ENCODE results near the gene PHOSPHO2. TPM values are rescaled to one million over a fixed set of nuclear protein-coding genes. Genes with fewer than 3 reads are reported as not detected.

PHOSPHO2 gene
- total RNA-seq, 1 experiment from 2014 or later: 5.9 TPM

DNA sequence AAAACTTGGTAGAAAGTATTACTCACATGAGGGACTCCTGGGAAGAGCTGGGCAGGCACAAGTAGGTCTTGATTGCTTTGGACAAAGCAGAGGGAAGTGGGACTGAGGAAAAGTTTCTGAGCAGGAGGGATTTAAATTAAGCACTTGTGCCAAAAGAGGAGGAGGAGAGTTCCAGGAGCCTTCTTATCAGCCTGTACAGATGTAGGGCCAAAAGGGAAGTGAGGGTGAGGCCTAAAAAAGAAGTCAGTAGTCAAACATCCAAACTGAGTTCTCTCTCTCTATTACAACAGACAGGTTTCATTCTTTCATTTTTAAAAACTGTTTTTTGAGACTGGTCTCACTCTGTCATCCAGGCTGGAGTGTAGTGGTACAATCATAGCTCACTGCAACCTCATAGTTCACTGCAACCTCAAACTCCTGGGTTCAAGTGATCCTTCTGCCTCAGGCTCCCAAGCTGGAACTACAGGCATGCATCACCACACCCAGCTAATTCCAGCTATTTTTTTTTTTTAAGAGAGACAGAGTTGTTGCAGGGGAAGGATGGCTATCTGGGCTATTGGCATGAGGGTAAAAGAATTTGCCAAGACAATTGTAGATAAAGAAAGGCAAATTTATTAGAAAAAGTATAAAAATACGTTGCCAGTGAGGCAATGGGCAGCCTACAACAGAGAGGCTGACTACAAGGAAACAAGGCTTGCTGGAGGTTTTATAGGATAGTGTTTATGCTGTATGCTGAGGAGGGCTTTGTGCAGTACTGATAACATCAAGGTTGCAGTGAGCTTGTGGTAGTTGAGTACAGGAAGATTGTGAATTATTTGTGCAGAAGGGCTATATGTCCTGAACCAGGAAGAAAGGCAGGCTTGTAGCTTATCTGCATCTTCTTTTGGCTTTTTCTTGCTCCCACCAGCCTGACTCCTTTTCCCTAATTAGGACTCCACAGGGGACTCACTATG, 29.0 kb upstream of the PHOSPHO2 start:
- no TSS peak for BruUV-seq (replicated peaks)
- CTCF ChIA-PET: no interaction called here
- ATAC-seq: no peak

DNA sequence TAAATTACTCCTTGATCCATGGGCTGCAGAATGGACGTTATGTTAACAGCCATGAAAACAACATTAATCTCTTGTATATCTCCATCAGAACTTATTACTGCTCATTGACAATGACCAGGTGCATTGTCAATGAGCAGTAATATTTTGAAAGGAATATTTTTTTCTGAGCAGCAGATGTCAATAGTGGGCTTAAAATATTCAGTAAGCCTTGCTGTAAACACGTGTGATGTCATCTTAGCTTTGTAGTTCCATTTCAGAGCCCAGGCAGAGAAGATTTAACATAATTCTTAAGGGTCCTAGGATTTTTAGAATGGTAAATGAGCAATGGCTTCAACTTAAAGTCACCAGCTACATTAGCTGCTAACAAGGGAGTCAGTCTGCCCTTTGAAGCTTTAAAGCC, 26.7 kb upstream of the PHOSPHO2 start:
- no peaks in the 10 kb centered on the region for H3K9me3 ChIP-seq (ENCODE audit: low read length)
- H3K9ac ChIP-seq (ENCODE audit: low read length): no peak overlapping the region
- POLR2A ChIA-PET (ENCODE audit: unreplicated experiment): no interaction called here
- no peaks in the 10 kb centered on the region for H3K4me1 ChIP-seq (ENCODE audit: insufficient read depth, low read length)
- H3K27me3 ChIP-seq (ENCODE audit: low read length): no peaks in the 10 kb centered on the region
- intact Hi-C loops (cut with micrococcal nuclease): no loop called here
- BruUV-seq (replicated peaks): no TSS peak
- H3K36me3 ChIP-seq (ENCODE audit: low read depth, low read length): no peaks in the 10 kb centered on the region
- no peaks in the 10 kb centered on the region; the same call in 1 of the 2 replicates for H3K9me2 ChIP-seq (replicated peaks; ENCODE audit: low read length)
- ATAC-seq (no peak), DNase-seq (no peak)
- no peak overlapping the region for H3K4me3 ChIP-seq (ENCODE audit: low read length)
- no peak overlapping the region for H3K27ac ChIP-seq (ENCODE audit: low read length)
- no peak overlapping the region for H3K4me2 ChIP-seq (ENCODE audit: low read length)
- no peaks in the 10 kb centered on the region for H4K20me1 ChIP-seq (ENCODE audit: low read length)
- no peak for TF ChIP-seq EZH2 (IDR thresholded peaks at IDR 0.05; ENCODE audit: low read length, unreplicated experiment)
- no peak for TF ChIP-seq EZH2phosphoT487 (IDR thresholded peaks at IDR 0.05; ENCODE audit: borderline replicate concordance, low read length)
- TF ChIP-seq, protein P1, sequence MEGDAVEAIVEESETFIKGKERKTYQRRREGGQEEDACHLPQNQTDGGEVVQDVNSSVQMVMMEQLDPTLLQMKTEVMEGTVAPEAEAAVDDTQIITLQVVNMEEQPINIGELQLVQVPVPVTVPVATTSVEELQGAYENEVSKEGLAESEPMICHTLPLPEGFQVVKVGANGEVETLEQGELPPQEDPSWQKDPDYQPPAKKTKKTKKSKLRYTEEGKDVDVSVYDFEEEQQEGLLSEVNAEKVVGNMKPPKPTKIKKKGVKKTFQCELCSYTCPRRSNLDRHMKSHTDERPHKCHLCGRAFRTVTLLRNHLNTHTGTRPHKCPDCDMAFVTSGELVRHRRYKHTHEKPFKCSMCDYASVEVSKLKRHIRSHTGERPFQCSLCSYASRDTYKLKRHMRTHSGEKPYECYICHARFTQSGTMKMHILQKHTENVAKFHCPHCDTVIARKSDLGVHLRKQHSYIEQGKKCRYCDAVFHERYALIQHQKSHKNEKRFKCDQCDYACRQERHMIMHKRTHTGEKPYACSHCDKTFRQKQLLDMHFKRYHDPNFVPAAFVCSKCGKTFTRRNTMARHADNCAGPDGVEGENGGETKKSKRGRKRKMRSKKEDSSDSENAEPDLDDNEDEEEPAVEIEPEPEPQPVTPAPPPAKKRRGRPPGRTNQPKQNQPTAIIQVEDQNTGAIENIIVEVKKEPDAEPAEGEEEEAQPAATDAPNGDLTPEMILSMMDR (conservative IDR thresholded peaks at IDR 0.05; ENCODE audit: low read depth, low read length): no peak
- H3F3A ChIP-seq (ENCODE audit: low read length, unreplicated experiment): no peaks in the 10 kb centered on the region
- no peak overlapping the region for H2AFZ ChIP-seq (ENCODE audit: low read length)
- CTCF ChIA-PET: interaction anchor here (0.6 kb wide), 1 partner anchor 122 kb away, joined by 3 read pairs; no protein-coding TSS in a partner anchor
- no peaks in the 10 kb centered on the region for H3K79me2 ChIP-seq (ENCODE audit: low read length)

More for the DNA sequence above, 29.0 kb upstream of the PHOSPHO2 start:
- no peak overlapping the region for H2AFZ ChIP-seq (ENCODE audit: low read length)
- POLR2A ChIA-PET (ENCODE audit: unreplicated experiment): no interaction called here
- no peak overlapping the region for H3K27ac ChIP-seq (ENCODE audit: low read length)
- H3K9me2 ChIP-seq (replicated peaks; ENCODE audit: low read length): no peaks in the 10 kb centered on the region; the same call in 1 of the 2 replicates
- H3K4me1 ChIP-seq (ENCODE audit: insufficient read depth, low read length): no peaks in the 10 kb centered on the region
- no peaks in the 10 kb centered on the region for H3K79me2 ChIP-seq (ENCODE audit: low read length)
- no peaks in the 10 kb centered on the region for H3K9me3 ChIP-seq (ENCODE audit: low read length)
- H3K36me3 ChIP-seq (ENCODE audit: low read depth, low read length): no peaks in the 10 kb centered on the region
- H3F3A ChIP-seq (ENCODE audit: low read length, unreplicated experiment): no peaks in the 10 kb centered on the region
- H3K4me3 ChIP-seq (ENCODE audit: low read length): no peak overlapping the region
- H4K20me1 ChIP-seq (ENCODE audit: low read length): no peaks in the 10 kb centered on the region
- H3K27me3 ChIP-seq (ENCODE audit: low read length): no peaks in the 10 kb centered on the region
- TF ChIP-seq EZH2 (IDR thresholded peaks at IDR 0.05; ENCODE audit: low read length, unreplicated experiment): no peak
- TF ChIP-seq, protein P1 (conservative IDR thresholded peaks at IDR 0.05; ENCODE audit: low read depth, low read length): no peak
- TF ChIP-seq EZH2phosphoT487 (IDR thresholded peaks at IDR 0.05; ENCODE audit: borderline replicate concordance, low read length): no peak
- no peak overlapping the region for H3K4me2 ChIP-seq (ENCODE audit: low read length)
- H3K9ac ChIP-seq (ENCODE audit: low read length): no peak overlapping the region
- DNase-seq: no peak
- intact Hi-C loops (cut with micrococcal nuclease): no loop called here

DNA sequence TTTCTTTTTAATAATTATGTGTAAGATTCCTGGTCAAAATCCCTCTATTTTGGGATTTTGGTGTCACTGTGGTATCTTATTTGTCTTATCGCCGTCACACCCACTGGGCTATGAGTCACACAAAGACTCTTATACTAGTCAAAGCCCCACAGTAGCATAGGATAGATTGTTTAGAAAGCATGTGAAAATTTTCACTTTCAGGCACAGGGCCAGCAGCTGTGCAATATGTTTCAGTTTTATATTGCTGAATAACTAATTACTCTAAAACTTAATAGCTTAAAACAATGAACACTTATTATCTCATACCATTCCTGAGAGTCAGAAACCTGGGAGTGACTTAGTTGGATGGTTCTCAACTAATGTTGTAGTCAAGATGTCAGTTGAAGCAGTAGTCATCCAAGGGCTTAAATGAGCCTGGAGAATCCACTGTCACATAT, 24.0 kb upstream of the PHOSPHO2 start:
- Histone ChIP-seq H3K27ac (ENCODE audit: low read length) (no peak overlapping the region), H3K4me2 (ENCODE audit: low read length) (no peak overlapping the region), H3K36me3 (ENCODE audit: low read depth, low read length) (no peaks in the 10 kb centered on the region), H3K9me3 (ENCODE audit: low read length) (no peaks in the 10 kb centered on the region), H4K20me1 (ENCODE audit: low read length) (no peaks in the 10 kb centered on the region), H3K4me1 (ENCODE audit: insufficient read depth, low read length) (no peaks in the 10 kb centered on the region), H3K9ac (ENCODE audit: low read length) (no peak overlapping the region), H3K79me2 (ENCODE audit: low read length) (no peaks in the 10 kb centered on the region), H3F3A (ENCODE audit: low read length, unreplicated experiment) (no peaks in the 10 kb centered on the region), H3K27me3 (ENCODE audit: low read length) (no peaks in the 10 kb centered on the region), H3K9me2 (replicated peaks; ENCODE audit: low read length) (no peaks in the 10 kb centered on the region; the same call in 1 of the 2 replicates), H2AFZ (ENCODE audit: low read length) (no peak overlapping the region), H3K4me3 (ENCODE audit: low read length) (no peak overlapping the region)
- BruUV-seq (replicated peaks): no TSS peak
- no peak for TF ChIP-seq EZH2 (IDR thresholded peaks at IDR 0.05; ENCODE audit: low read length, unreplicated experiment)
- TF ChIP-seq, protein P1 (conservative IDR thresholded peaks at IDR 0.05; ENCODE audit: low read depth, low read length): no peak
- TF ChIP-seq EZH2phosphoT487 (IDR thresholded peaks at IDR 0.05; ENCODE audit: borderline replicate concordance, low read length): no peak
- ATAC-seq (peak; percentile 66), DNase-seq (peak; percentile 40)
- ChIA-PET POLR2A (ENCODE audit: unreplicated experiment) (no interaction called here), CTCF (no interaction called here)
- intact Hi-C loops (cut with micrococcal nuclease): no loop called here

Measured in PC-3 (cell line).